IPS-NIHi7 (cell line): ENCODE results near the gene SESN3.
A peak's percentile ranks its signal among the peaks of the same experiment; 100 is the strongest.
"Not testable (repeated sequence)": the region's sequence is repeated elsewhere in the genome, so short reads cannot be mapped to it uniquely, and the experiment has no call there.

Experiments used
- DNase-seq: peaks from one replicate; pipeline ENCODE4 v3.0.0; 2012; ENCODE audit warnings: mixed read lengths; ENCODE audit errors: extremely low spot score

Gene SESN3

GRCh38 chr11:95252586-95252985 lies 21.6 kb upstream of the SESN3 start:
- no peak for DNase-seq

GRCh38 chr11:95251896-95252295 lies 20.9 kb upstream of the SESN3 start:
- DNase-seq = not testable (repeated sequence)

GRCh38 chr11:95248666-95249467 lies 17.9 kb upstream of the SESN3 start:
- peak; percentile 45 for DNase-seq

- no peak for DNase-seq
Measured at GRCh38 chr11:95247883-95248282, 16.9 kb upstream of the SESN3 start.

- no peak for DNase-seq
Measured at GRCh38 chr11:95247127-95247684, 16.2 kb upstream of the SESN3 start.

- no peak for DNase-seq
Measured at GRCh38 chr11:95245581-95245980, 14.6 kb upstream of the SESN3 start.

GRCh38 chr11:95245038-95245437 lies 14.0 kb upstream of the SESN3 start:
- DNase-seq = no peak

GRCh38 chr11:95243673-95244072 lies 12.7 kb upstream of the SESN3 start:
- no peak for DNase-seq

GRCh38 chr11:95242845-95243605 lies 12.0 kb upstream of the SESN3 start:
- no peak for DNase-seq

- DNase-seq = no peak
Measured at GRCh38 chr11:95242091-95242844, 11.3 kb upstream of the SESN3 start.

- DNase-seq = no peak
Measured at GRCh38 chr11:95241681-95242081, 10.7 kb upstream of the SESN3 start.

GRCh38 chr11:95239871-95240649 lies 9.1 kb upstream of the SESN3 start:
- no peak for DNase-seq

GRCh38 chr11:95232666-95233065 lies 1.7 kb upstream of the SESN3 start:
- no peak for DNase-seq

- DNase-seq = peak; percentile 30
Measured at GRCh38 chr11:95231881-95232605, 1.0 kb upstream of the SESN3 start.

GRCh38 chr11:95230810-95231126 lies 234 bp downstream of the SESN3 start:
- DNase-seq = no peak

GRCh38 chr11:95229993-95230809 lies 801 bp downstream of the SESN3 start:
- peak; percentile 22 for DNase-seq

- no peak for DNase-seq
Measured at GRCh38 chr11:95229199-95229992, 1.6 kb downstream of the SESN3 start.

GRCh38 chr11:95228081-95228749 lies 2.8 kb downstream of the SESN3 start:
- DNase-seq = no peak
